Heart left ventricle (tissue), 13 donors: Measurements from ENCODE around the gene CPA1.

Experiments
- CTCF ChIP-seq, 12 donors: fragments of 200-600 bp; sonication (generic) in 4 of 12; IDR thresholded peaks; one replicate each; pipeline versions ENCODE4 v1.5.0 to v1.8.0; 2018 to 2022; ENCODE audit warnings: antibody characterized with exemption in 12 of 12, mild to moderate bottlenecking in 5 of 12
- POLR2A ChIP-seq, 2 donors: fragments of 450-650 bp; IDR thresholded peaks; one replicate each; pipeline ENCODE4 v1.6.1; 2017; ENCODE audit warnings: antibody characterized with exemption in 2 of 2, mild to moderate bottlenecking in 2 of 2, moderate library complexity in 2 of 2
- donor health status: ischemic (EF 13 %, LVEDD 7.1; RV severe dilation, severe dysfunction).
- donor health status: DM: no; HTN: yes; CAD: no.
- donor health status: DM: no; HTN: no; CAD: no.
- donor health status: ischemic (EF 25% LVEDD 6.9; RV normal size, moderate dysfunction).
- donor health status: ischemic (EF 25% LVEDD 5.7; RV mildly dilated, moderate dysfunction).
- donor health status: ischemic (EF 35%, LVEDD 5.7; RV mildly dilated, moderate dysfunction).
- donor health status: nonischemic (EF 11% LVEDD 7.7; RV severe dilation, severe dysfunction).
- donor health status: DM: yes; HTN: yes; CAD: no.
- donor health status: PGD.
- donor health status: ischemic (EF 29% LVEDD 5.4; RV normal size, mild dysfunction).
- donor health status: nonischemic (EF 23%, LVEDD 6.1; RV moderate dilation, normal function).

GRCh38 chr7:130362251-130362816, 18.0 kb upstream of the CPA1 start:
- TF ChIP-seq POLR2A (IDR thresholded peaks at IDR 0.05) (no peak), CTCF (IDR thresholded peaks at IDR 0.05) (no peak)
